Measurements from ENCODE around the gene CDCA7L.
"Not testable (repeated sequence)": the region's sequence is repeated elsewhere in the genome, so short reads cannot be mapped to it uniquely, and the experiment has no call there.

Gene CDCA7L

GRCh38 chr7:21910253-21910652 lies 35.4 kb downstream of the CDCA7L start:
- DNase-seq, result no peak

- DNase-seq, result no peak
These were observed 37.0 kb downstream of the CDCA7L start for GRCh38 chr7:21908746-21909145.

GRCh38 chr7:21903020-21903786 lies 42.5 kb downstream of the CDCA7L start:
- DNase-seq, result no peak

GRCh38 chr7:21902240-21902639 lies 43.5 kb downstream of the CDCA7L start:
- no peak for DNase-seq

- no peak for DNase-seq
These were observed 47.3 kb downstream of the CDCA7L start for GRCh38 chr7:21898265-21898930.

- DNase-seq, result no peak
These were observed 52.3 kb downstream of the CDCA7L start for GRCh38 chr7:21893401-21893800.

- peak; percentile 23 for DNase-seq
These were observed 54.4 kb downstream of the CDCA7L start for GRCh38 chr7:21891291-21891690.

GRCh38 chr7:21887779-21888178 lies 57.9 kb downstream of the CDCA7L start:
- no peak for DNase-seq

GRCh38 chr7:21887353-21887752 lies 58.3 kb downstream of the CDCA7L start:
- DNase-seq, result no peak

- no peak for DNase-seq
These were observed 59.3 kb downstream of the CDCA7L start for GRCh38 chr7:21886396-21886795.

GRCh38 chr7:21884496-21884895 lies 61.2 kb downstream of the CDCA7L start:
- no peak for DNase-seq

GRCh38 chr7:21883501-21883900 lies 62.2 kb downstream of the CDCA7L start:
- DNase-seq, result not testable (repeated sequence)

GRCh38 chr7:21883069-21883468 lies 62.6 kb downstream of the CDCA7L start:
- no peak for DNase-seq

- DNase-seq, result no peak
These were observed 75.8 kb downstream of the CDCA7L start for GRCh38 chr7:21869785-21870402.

GRCh38 chr7:21868576-21868850 lies 77.2 kb downstream of the CDCA7L start:
- DNase-seq, result no peak

GRCh38 chr7:21867816-21868575 lies 77.7 kb downstream of the CDCA7L start:
- DNase-seq, result no peak

GRCh38 chr7:21867226-21867625 lies 78.5 kb downstream of the CDCA7L start:
- no peak for DNase-seq

GRCh38 chr7:21866731-21867130 lies 79.0 kb downstream of the CDCA7L start:
- DNase-seq, result no peak

- not testable (repeated sequence) for DNase-seq
These were observed 80.0 kb downstream of the CDCA7L start for GRCh38 chr7:21865631-21866204.

GRCh38 chr7:21851559-21851967 lies 94.1 kb downstream of the CDCA7L start:
- DNase-seq, result no peak
